ENCODE results near the gene SNF8.

The SNF8 gene

GRCh38 chr17:48972749-48973097, 28.1 kb upstream of the SNF8 start:
- TF ChIP-seq CTCF (conservative IDR thresholded peaks at IDR 0.05; ENCODE audit: low read length) (no peak), EZH2phosphoT487 (IDR thresholded peaks at IDR 0.05; ENCODE audit: borderline replicate concordance) (no peak)
- Histone ChIP-seq H4K20me1 (ENCODE audit: insufficient read depth, low read length, poor library complexity, severe bottlenecking) (no peaks in the 10 kb centered on the region), H3K9ac (ENCODE audit: low read depth, low read length, poor library complexity, severe bottlenecking) (no peak overlapping the region), H2AFZ (ENCODE audit: low read length) (no peak overlapping the region), H3K9me3 (ENCODE audit: insufficient read depth, low read depth, low read length) (no peaks in the 10 kb centered on the region), H3K79me2 (ENCODE audit: insufficient read depth, low read length) (no peaks in the 10 kb centered on the region), H3K4me2 (ENCODE audit: low read depth, low read length, poor library complexity, severe bottlenecking) (no peak overlapping the region), H3K4me3 (ENCODE audit: low read length, poor library complexity, severe bottlenecking) (no peak overlapping the region), H3K27me3 (ENCODE audit: insufficient read depth, low read length, poor library complexity, severe bottlenecking) (no peaks in the 10 kb centered on the region), H3K4me1 (ENCODE audit: insufficient read depth, low read length, poor library complexity, severe bottlenecking) (no peaks in the 10 kb centered on the region), H3K9me2 (replicated peaks; ENCODE audit: low read depth, low read length) (no peaks in the 10 kb centered on the region), H3F3A (ENCODE audit: low read depth) (no peaks in the 10 kb centered on the region), H3K36me3 (ENCODE audit: insufficient read depth, low read length) (no peaks in the 10 kb centered on the region)

GRCh38 chr17:48970865-48971687, 26.4 kb upstream of the SNF8 start:
- Histone ChIP-seq H3K79me2 (ENCODE audit: insufficient read depth, low read length) (no peaks in the 10 kb centered on the region), H3F3A (ENCODE audit: low read depth) (no peaks in the 10 kb centered on the region), H3K27me3 (ENCODE audit: insufficient read depth, low read length, poor library complexity, severe bottlenecking) (no peaks in the 10 kb centered on the region), H3K4me3 (ENCODE audit: low read length, poor library complexity, severe bottlenecking) (no peak overlapping the region), H3K9me2 (replicated peaks; ENCODE audit: low read depth, low read length) (no peaks in the 10 kb centered on the region), H3K9me3 (ENCODE audit: insufficient read depth, low read depth, low read length) (no peaks in the 10 kb centered on the region), H4K20me1 (ENCODE audit: insufficient read depth, low read length, poor library complexity, severe bottlenecking) (no peaks in the 10 kb centered on the region), H3K4me1 (ENCODE audit: insufficient read depth, low read length, poor library complexity, severe bottlenecking) (no peaks in the 10 kb centered on the region), H2AFZ (ENCODE audit: low read length) (no peak overlapping the region), H3K9ac (ENCODE audit: low read depth, low read length, poor library complexity, severe bottlenecking) (no peak overlapping the region), H3K4me2 (ENCODE audit: low read depth, low read length, poor library complexity, severe bottlenecking) (no peak overlapping the region), H3K36me3 (ENCODE audit: insufficient read depth, low read length) (no peaks in the 10 kb centered on the region)
- TF ChIP-seq CTCF (conservative IDR thresholded peaks at IDR 0.05; ENCODE audit: low read length) (no peak), EZH2phosphoT487 (IDR thresholded peaks at IDR 0.05; ENCODE audit: borderline replicate concordance) (no peak)

GRCh38 chr17:48970224-48970623, 25.6 kb upstream of the SNF8 start:
- Histone ChIP-seq H2AFZ (ENCODE audit: low read length) (no peak overlapping the region), H3K4me1 (ENCODE audit: insufficient read depth, low read length, poor library complexity, severe bottlenecking) (no peaks in the 10 kb centered on the region), H3K79me2 (ENCODE audit: insufficient read depth, low read length) (no peaks in the 10 kb centered on the region), H3K9ac (ENCODE audit: low read depth, low read length, poor library complexity, severe bottlenecking) (no peak overlapping the region), H3K4me2 (ENCODE audit: low read depth, low read length, poor library complexity, severe bottlenecking) (no peak overlapping the region), H3K9me3 (ENCODE audit: insufficient read depth, low read depth, low read length) (no peaks in the 10 kb centered on the region), H3K4me3 (ENCODE audit: low read length, poor library complexity, severe bottlenecking) (no peak overlapping the region), H3K36me3 (ENCODE audit: insufficient read depth, low read length) (no peaks in the 10 kb centered on the region), H4K20me1 (ENCODE audit: insufficient read depth, low read length, poor library complexity, severe bottlenecking) (no peaks in the 10 kb centered on the region), H3K27me3 (ENCODE audit: insufficient read depth, low read length, poor library complexity, severe bottlenecking) (no peaks in the 10 kb centered on the region), H3K9me2 (replicated peaks; ENCODE audit: low read depth, low read length) (no peaks in the 10 kb centered on the region), H3F3A (ENCODE audit: low read depth) (no peaks in the 10 kb centered on the region)
- no peak for TF ChIP-seq CTCF (conservative IDR thresholded peaks at IDR 0.05; ENCODE audit: low read length)
- no peak for TF ChIP-seq EZH2phosphoT487 (IDR thresholded peaks at IDR 0.05; ENCODE audit: borderline replicate concordance)

Measured in Loucy (cell line).